ENCODE results near the gene SCMH1. TPM values are rescaled to one million over a fixed set of nuclear protein-coding genes. Genes with fewer than 3 reads are reported as not detected.
A peak's percentile ranks its signal among the peaks of the same experiment; 100 is the strongest.

Gene SCMH1
- total RNA-seq, 2 experiments from 2014 or later = 26.3 to 27.8 TPM

DNA sequence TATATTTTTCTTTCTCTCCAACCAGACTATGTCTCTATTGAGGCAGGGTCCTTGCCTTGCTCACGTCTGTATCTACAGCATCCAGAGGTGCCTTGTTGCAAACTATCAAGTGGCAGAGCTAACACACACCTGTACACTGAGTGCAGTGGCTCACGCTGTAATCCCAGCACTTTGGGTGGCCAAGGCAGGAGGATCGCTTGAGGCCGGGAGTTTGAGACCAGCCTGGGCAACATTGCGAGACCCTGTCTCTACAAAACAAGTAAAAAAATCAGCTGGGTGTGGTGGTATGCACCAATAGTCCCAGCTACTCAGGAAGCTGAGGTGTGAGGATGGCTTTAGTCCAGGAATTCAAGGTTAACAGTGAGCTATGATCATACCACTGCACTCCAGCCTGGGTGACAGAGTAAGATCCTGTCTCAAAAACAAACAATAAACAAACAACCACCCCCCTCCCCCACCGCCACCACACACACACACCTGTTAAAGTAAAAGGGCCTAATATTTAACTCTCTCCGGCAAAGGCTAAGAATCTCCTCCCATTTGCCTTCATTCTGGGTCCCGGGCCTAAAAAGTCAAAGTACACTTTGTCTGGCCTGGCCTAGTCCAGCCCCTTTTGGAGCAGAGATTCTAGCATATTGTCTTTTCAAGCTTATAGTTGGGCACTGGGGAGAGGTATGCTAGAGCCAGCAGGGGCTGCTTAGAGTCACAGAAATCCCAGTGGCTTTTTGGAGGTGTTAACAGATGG lies 211.1 kb downstream of the SCMH1 start:
- peaks cover 1% of the 10 kb centered on the region for H3K4me1 Mint-ChIP-seq

GRCh38 chr1:41028034-41028642 lies 214.0 kb downstream of the SCMH1 start:
- Mint-ChIP-seq H3K9me3 (no peaks in the 10 kb centered on the region), H3K36me3 (peaks cover 23% of the 10 kb centered on the region)

More for the DNA sequence above, 211.1 kb downstream of the SCMH1 start:
- no peak overlapping the region for H3K4me3 Mint-ChIP-seq
- H3K36me3 Mint-ChIP-seq = peaks cover 27% of the 10 kb centered on the region
- DNase-seq = no peak
- no peak overlapping the region for H3K27ac Mint-ChIP-seq
- H3K27me3 Mint-ChIP-seq = no peaks in the 10 kb centered on the region
- H3K9me3 Mint-ChIP-seq = no peaks in the 10 kb centered on the region

DNA sequence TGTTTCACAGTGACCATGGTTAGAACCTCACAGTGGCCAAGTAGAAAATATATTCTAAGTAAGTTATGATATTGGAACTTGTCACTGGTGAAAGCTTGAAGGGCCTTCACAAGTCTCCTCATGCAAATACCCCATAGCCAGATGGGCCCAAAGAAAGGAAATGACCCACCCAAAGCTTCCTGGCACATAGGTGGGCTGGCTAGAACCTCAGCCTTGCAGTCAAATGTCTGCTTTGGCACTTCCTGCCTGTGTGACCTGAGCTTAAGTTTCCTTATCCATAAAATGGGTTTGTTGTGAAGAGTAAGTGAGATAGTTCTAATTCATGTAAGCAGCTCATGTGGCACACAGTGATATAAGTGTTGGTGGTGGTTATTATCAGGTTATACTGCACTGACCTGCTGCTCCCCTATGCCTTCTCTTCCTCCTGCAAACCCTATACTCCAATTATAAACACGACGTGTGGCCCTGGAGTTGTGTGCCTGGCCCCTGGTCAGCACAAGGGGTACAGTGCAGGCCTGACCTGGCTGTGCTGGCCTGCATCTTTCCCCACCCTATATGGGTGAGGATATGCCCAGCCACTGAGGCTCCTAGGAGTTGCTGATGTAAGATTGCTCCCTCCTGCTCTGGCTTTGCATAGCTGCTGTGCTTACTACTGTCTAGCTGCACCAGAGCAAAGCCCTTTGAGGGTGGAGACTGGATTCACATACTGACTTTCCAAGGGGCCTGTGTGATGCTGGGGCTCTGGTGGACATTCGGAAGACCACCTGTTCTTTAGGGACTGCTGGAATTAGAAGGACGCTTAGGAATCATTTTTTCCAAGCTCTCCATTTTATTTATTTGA lies 215.9 kb downstream of the SCMH1 start:
- H3K9me3 Mint-ChIP-seq = no peaks in the 10 kb centered on the region
- H3K4me1 Mint-ChIP-seq = peaks cover 4% of the 10 kb centered on the region
- H3K36me3 Mint-ChIP-seq = peaks cover 18% of the 10 kb centered on the region
- H3K27ac Mint-ChIP-seq = no peak overlapping the region
- H3K4me3 Mint-ChIP-seq = no peak overlapping the region
- no peak for DNase-seq
- no peaks in the 10 kb centered on the region for H3K27me3 Mint-ChIP-seq

More at GRCh38 chr1:41028034-41028642, 214.0 kb downstream of the SCMH1 start:
- H3K27me3 Mint-ChIP-seq = no peaks in the 10 kb centered on the region
- no peak overlapping the region for H3K27ac Mint-ChIP-seq
- no peak for DNase-seq
- no peak overlapping the region for H3K4me3 Mint-ChIP-seq
- H3K4me1 Mint-ChIP-seq = peaks cover 4% of the 10 kb centered on the region

DNA sequence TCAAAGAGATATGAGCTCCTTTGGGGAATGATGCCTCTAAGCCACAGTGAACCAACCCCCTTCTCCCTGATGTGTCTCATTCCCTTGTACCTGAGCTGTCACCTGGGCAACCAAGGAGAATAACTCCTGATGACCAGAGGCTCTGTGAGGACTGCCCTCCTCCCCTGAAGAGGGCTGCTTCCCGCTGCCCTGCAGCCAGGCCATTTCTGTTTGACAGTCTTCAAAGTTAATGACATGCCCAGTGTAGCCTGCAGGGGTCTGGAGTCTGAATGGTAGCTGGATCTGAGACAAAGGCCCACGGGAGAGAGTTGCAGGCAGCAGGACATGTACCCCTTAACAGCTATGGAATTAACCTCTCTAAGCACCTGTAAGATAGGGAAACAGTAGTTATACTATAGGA lies 217.2 kb downstream of the SCMH1 start:
- H3K9me3 Mint-ChIP-seq = no peaks in the 10 kb centered on the region
- peaks cover 14% of the 10 kb centered on the region for H3K36me3 Mint-ChIP-seq
- no peak overlapping the region for H3K4me3 Mint-ChIP-seq
- no peak for DNase-seq
- H3K27me3 Mint-ChIP-seq = no peaks in the 10 kb centered on the region
- H3K4me1 Mint-ChIP-seq = peaks cover 4% of the 10 kb centered on the region
- no peak overlapping the region for H3K27ac Mint-ChIP-seq

DNA sequence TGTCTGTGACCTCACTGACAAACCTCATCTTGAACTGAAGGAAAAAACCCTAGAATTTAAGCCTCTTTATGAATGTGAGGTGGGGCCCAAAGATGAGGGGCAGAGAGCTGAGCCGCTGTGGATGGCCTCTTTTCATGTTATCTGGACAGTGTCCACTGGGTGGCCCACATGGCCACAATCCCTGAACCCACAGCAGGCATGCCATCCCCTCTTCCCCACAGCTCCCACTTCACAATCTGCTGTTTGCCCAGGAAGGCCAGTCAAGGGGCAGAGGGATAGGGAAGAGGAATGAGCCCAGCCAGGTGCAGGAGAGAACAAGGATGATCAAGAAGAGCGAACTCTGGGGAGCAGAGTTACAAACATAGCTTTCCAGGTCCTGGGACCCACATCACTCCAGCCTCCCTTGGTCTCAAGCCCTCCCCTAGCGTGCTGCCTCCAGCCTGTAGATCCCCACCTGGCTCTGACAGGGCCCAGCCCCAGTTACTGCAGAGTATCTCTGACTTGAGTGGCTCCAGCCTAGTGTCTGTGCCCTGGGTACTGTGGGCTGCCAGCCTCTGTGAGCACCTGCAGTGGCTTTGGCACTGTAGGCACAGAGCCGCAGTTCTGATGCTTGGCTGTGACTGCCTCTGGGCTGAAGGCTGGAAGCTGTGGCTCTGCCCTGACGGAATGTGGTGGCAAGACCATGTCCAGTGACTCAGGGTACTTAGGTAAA lies 218.7 kb downstream of the SCMH1 start:
- H3K4me1 Mint-ChIP-seq = peaks cover 4% of the 10 kb centered on the region
- no peaks in the 10 kb centered on the region for H3K9me3 Mint-ChIP-seq
- no peaks in the 10 kb centered on the region for H3K27me3 Mint-ChIP-seq
- peaks cover 16% of the 10 kb centered on the region for H3K36me3 Mint-ChIP-seq
- H3K4me3 Mint-ChIP-seq = no peak overlapping the region
- H3K27ac Mint-ChIP-seq = peak overlapping the region; percentile 26
- no peak for DNase-seq

DNA sequence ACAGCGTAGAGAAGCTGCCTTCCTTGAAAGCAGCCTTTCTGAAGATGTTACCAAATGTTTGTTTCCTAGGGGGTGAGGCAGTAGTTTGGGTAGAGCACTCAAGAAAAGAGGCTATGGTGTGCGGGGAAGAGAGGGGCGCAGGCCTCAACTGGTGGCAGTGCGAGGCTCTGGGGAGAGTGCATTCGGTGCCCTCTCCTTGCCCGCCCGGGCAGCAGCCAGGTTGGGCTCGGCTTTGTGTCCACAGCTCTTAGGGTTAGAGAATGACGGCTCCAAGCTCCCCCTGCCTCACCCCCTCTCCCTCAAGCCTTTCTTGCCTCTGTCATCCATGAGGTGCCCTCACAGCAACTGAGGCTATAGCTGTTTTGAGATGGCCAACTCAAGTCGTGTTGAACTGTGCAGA lies 219.7 kb downstream of the SCMH1 start:
- Mint-ChIP-seq H3K4me3 (no peak overlapping the region), H3K4me1 (peaks cover 4% of the 10 kb centered on the region), H3K27ac (no peak overlapping the region), H3K36me3 (peaks cover 14% of the 10 kb centered on the region), H3K27me3 (no peaks in the 10 kb centered on the region), H3K9me3 (no peaks in the 10 kb centered on the region)
- no peak for DNase-seq

GRCh38 chr1:41021526-41022308 lies 220.4 kb downstream of the SCMH1 start, which contains the start of gene SLFNL1:
Gene SLFNL1 (minus strand): TSS chr1:41021725. CDS start chr1:41020660, 1,065 bp downstream.
- H3K27ac Mint-ChIP-seq = peak within 1 kb of the TSS; percentile 57
- no peak for DNase-seq
- H3K4me3 Mint-ChIP-seq = no peak within 1 kb of the TSS
- H3K27me3 Mint-ChIP-seq = no peaks in the 10 kb centered on the region
- H3K4me1 Mint-ChIP-seq = peaks cover 4% of the 10 kb centered on the region
- peaks cover 14% of the 10 kb centered on the region for H3K36me3 Mint-ChIP-seq
- no peaks in the 10 kb centered on the region for H3K9me3 Mint-ChIP-seq

GRCh38 chr1:41020654-41021053 lies 221.5 kb downstream of the SCMH1 start:
- H3K27ac Mint-ChIP-seq = no peak overlapping the region
- H3K36me3 Mint-ChIP-seq = peaks cover 13% of the 10 kb centered on the region
- no peak overlapping the region for H3K4me3 Mint-ChIP-seq
- no peaks in the 10 kb centered on the region for H3K27me3 Mint-ChIP-seq
- peaks cover 4% of the 10 kb centered on the region for H3K4me1 Mint-ChIP-seq
- no peaks in the 10 kb centered on the region for H3K9me3 Mint-ChIP-seq
- no peak for DNase-seq

DNA sequence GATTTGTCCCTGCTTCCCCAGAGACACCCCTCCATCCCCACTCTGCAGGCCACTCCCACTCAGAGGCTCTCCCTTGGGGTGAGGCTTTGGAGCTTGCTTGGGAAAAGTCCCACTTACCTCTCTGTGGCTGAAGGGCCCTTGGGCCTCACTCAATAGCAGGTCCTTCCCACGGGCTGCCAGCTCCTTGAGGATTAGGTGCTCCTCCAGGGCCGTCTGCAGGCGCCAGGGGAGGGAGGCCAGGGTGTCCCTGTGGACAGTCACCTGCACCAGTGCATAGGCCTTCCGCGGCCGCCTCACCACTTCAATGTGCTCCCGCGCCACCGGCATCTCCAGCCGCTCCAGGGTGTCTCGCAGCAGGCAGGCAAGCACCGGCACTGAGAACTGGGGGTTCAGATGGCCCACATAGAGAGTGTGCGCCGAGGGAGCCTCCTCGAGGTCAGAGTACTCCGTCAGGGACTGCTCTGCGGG lies 222.0 kb downstream of the SCMH1 start:
- Mint-ChIP-seq H3K36me3 (peaks cover 13% of the 10 kb centered on the region), H3K27me3 (no peaks in the 10 kb centered on the region), H3K4me3 (no peak overlapping the region), H3K27ac (no peak overlapping the region), H3K4me1 (peaks cover 4% of the 10 kb centered on the region), H3K9me3 (no peaks in the 10 kb centered on the region)
- DNase-seq = no peak

DNA sequence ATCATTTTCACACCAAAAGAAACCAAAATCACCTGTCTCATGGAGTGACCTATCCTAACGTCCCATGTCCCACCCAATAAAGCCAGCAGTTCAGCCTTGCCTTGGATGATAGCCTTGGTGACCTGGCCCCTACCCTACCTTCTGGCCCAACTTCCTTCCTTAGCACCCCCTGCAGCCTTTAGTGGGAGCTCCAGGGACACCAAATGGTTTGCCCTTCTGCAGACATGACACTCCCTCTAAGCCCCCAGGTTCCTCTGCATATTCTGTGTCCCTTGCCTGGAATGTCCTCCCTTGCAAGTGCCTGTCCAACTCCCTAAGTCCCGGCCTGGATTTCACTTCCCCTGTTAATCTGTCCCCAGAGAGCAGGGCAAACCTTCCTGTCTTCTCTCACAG lies 222.8 kb downstream of the SCMH1 start:
- peak overlapping the region; percentile 68 for H3K27ac Mint-ChIP-seq
- peaks cover 16% of the 10 kb centered on the region for H3K36me3 Mint-ChIP-seq
- H3K4me3 Mint-ChIP-seq = no peak overlapping the region
- H3K9me3 Mint-ChIP-seq = no peaks in the 10 kb centered on the region
- H3K27me3 Mint-ChIP-seq = no peaks in the 10 kb centered on the region
- peaks cover 4% of the 10 kb centered on the region for H3K4me1 Mint-ChIP-seq
- no peak for DNase-seq

DNA sequence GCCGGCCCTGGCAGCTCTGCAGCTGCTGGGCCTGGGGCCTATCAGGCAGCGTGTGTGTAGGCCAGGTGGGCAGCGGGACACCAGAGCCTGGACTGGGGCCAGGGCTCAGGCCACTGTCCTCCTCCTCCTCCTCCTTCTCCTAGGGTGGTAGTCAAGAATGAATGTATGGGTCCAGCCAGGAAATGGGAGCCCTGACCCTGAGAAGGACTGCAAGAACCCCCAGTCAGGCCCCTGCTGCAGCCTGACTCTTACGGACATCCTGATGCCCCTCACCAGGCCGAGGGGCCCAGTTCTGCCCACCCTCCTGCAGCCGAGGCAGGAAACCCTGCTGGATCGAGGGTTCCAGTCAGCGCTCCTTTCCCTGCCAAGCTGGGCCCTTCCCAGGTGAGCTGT lies 224.1 kb downstream of the SCMH1 start:
- DNase-seq = no peak
- H3K4me1 Mint-ChIP-seq = peaks cover 6% of the 10 kb centered on the region
- H3K36me3 Mint-ChIP-seq = peaks cover 22% of the 10 kb centered on the region
- H3K27me3 Mint-ChIP-seq = no peaks in the 10 kb centered on the region
- no peak overlapping the region for H3K4me3 Mint-ChIP-seq
- H3K27ac Mint-ChIP-seq = no peak overlapping the region
- H3K9me3 Mint-ChIP-seq = no peaks in the 10 kb centered on the region

- H3K36me3 Mint-ChIP-seq = peaks cover 26% of the 10 kb centered on the region
- H3K4me1 Mint-ChIP-seq = peaks cover 7% of the 10 kb centered on the region
- H3K9me3 Mint-ChIP-seq = no peaks in the 10 kb centered on the region
- no peak overlapping the region for H3K4me3 Mint-ChIP-seq
- H3K27me3 Mint-ChIP-seq = no peaks in the 10 kb centered on the region
- no peak overlapping the region for H3K27ac Mint-ChIP-seq
- DNase-seq = no peak
Observed at GRCh38 chr1:41017141-41018017, 224.7 kb downstream of the SCMH1 start.

DNA sequence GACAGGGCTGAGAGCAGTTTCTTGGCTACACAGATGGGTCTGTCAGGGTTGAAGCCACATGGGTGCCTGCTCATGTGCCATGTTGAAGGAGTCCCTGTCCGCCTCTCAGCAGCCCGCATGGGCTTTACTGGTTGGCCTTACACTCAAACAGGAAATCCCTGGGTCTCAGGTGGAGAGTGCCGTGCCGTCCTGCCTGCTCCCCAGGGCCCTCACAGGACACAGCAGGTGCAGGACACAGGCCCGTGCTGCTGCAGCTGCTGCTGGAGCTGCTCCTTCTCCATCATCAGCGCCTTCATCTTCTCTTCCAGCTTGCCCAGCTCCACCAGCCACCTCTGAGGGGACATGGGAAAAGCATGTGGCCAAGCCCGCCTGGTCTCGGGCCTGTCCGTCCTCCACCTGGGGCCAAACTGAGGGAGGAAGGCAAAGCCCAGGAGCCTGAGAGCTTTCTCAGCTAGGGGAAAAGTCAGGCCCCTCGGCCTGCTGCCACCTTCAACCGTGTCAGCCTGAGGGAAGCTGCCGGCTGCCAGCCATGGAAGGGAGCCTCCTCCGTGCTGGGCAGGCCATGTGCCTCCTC lies 226.1 kb downstream of the SCMH1 start:
- Mint-ChIP-seq H3K36me3 (peaks cover 36% of the 10 kb centered on the region), H3K4me3 (no peak overlapping the region), H3K4me1 (peaks cover 7% of the 10 kb centered on the region), H3K9me3 (no peaks in the 10 kb centered on the region), H3K27me3 (no peaks in the 10 kb centered on the region), H3K27ac (peak overlapping the region; percentile 14)
- no peak for DNase-seq

All from activated naive CD8-positive, alpha-beta T cell treated with anti-CD3 and anti-CD28 coated beads for 36 hours (primary cell).